OCI-LY3 (cell line): Measurements from ENCODE around the gene STK32A.

Experiments used
- CTCF ChIP-seq: fragments of 200-600, 300-600 bp; sonication (generic); IDR thresholded peaks from 2 replicates; pipeline ENCODE4 v1.5.1; 2014; ENCODE audit warnings: antibody characterized with exemption, low read length, low read depth
- EZH2phosphoT487 ChIP-seq: fragments of 200-600 bp; shearing (Covaris generic); IDR thresholded peaks from 2 replicates; pipeline ENCODE4 v1.6.1; 2018; ENCODE audit warnings: antibody characterized with exemption, mixed run types, low read depth

GRCh38 chr5:147200004-147200403, 34.8 kb upstream of the STK32A start:
- TF ChIP-seq CTCF, result no peak
- no peak for TF ChIP-seq EZH2phosphoT487
